ENCODE results near the gene C2CD5.

The C2CD5 gene

GRCh38 chr12:22443379-22444316 is 100.7 kb downstream of the C2CD5 start:
- in situ Hi-C loops (cut with HindIII; ENCODE audit: low sequenced_read_pairs) = no loop called here
- peak; percentile 83 for DNase-seq (ENCODE audit: low read depth)
- no peak overlapping the region for H3K4me3 ChIP-seq (ENCODE audit: low read depth, low read length)
- TF ChIP-seq, protein P1, sequence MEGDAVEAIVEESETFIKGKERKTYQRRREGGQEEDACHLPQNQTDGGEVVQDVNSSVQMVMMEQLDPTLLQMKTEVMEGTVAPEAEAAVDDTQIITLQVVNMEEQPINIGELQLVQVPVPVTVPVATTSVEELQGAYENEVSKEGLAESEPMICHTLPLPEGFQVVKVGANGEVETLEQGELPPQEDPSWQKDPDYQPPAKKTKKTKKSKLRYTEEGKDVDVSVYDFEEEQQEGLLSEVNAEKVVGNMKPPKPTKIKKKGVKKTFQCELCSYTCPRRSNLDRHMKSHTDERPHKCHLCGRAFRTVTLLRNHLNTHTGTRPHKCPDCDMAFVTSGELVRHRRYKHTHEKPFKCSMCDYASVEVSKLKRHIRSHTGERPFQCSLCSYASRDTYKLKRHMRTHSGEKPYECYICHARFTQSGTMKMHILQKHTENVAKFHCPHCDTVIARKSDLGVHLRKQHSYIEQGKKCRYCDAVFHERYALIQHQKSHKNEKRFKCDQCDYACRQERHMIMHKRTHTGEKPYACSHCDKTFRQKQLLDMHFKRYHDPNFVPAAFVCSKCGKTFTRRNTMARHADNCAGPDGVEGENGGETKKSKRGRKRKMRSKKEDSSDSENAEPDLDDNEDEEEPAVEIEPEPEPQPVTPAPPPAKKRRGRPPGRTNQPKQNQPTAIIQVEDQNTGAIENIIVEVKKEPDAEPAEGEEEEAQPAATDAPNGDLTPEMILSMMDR (IDR thresholded peaks at IDR 0.05; ENCODE audit: low read depth, low read length, missing control alignments) = peak; percentile 73

DNA sequence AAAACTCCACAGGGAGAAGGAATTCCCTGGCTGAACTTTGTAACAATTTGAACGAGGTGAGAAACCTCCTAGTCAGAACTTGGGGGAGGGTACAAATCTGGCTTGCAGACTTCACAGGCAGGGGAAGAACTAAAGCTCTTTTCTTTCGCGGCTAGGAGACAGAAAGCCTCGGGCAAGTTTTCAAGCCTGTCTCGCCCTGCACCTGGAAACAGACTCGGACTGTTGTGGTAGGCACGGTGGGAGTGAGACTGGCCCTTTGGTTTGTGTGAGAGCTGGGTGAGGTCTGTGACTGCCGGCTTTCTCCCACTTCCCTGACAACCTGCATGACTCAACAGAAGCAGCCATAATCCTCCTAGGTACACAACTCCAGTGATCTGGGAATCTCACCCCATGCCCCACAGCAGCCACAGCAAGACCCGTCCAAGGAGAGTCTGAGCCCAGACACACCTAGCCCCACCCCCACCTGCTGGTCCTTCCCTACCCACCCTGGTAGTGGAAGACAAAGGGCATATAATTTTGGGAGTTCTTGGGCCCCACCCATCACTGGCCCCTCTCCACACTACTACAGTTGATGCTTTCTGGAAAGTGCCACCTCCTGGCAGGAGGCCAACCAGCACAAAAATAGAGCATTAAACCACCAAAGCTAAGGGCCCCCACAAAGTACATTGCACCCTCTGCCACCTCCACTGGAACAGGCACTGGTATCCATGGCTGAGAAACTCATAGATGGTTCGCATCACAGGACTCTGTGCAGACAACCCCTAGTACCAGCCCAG is 107.1 kb downstream of the C2CD5 start:
- no peak for DNase-seq (ENCODE audit: low read depth)
- peak overlapping the region; percentile 11 for H3K4me3 ChIP-seq (ENCODE audit: low read depth, low read length)
- TF ChIP-seq, protein P1 (IDR thresholded peaks at IDR 0.05; ENCODE audit: low read depth, low read length, missing control alignments) = no peak
- in situ Hi-C loops (cut with HindIII; ENCODE audit: low sequenced_read_pairs) = no loop called here

DNA sequence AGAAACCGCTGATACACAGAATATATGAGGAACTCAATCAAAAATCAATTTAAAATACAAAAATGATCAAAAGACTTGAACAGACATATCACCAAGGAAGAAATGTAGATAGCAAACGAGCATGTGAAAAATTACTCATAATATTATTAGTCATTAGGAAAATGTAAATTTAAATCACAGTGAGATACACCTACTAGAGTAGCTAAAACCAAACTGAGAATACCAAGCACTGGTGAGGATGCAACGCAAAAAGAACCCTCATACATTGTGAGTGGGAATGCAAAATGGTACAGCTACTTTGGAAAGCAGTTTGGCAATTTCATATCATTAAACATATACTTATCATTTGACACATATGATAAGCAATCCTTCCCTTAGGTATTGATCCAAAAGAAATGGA is 108.8 kb downstream of the C2CD5 start:
- H3K4me3 ChIP-seq (ENCODE audit: low read depth, low read length) = no peak overlapping the region
- TF ChIP-seq, protein P1 (IDR thresholded peaks at IDR 0.05; ENCODE audit: low read depth, low read length, missing control alignments) = no peak
- in situ Hi-C loops (cut with HindIII; ENCODE audit: low sequenced_read_pairs) = no loop called here
- no peak for DNase-seq (ENCODE audit: low read depth)

DNA sequence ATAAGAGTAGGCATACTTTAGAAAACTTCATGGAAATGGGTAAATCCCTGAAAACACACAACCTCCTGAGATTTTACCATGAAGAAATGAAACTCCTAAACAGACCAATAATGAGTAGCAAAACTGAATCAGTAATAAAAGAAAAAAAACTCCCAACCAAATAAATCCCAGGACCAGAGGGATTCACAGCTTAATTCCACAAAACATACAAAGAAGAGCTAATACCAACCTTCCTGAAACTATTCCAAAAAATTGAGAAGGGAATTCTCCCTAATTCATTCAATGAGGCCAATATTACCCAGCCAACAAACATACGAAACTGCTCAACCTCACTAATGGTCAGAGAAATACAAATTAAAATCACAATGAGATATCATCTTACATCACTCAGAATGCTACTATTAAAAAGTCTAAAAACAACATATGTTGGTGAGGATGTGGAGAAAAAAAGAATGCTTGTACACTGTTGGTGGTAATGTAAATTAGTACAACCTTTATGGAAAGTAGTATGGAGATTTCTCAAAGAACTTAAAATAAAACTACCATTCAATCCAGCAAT is 112.6 kb downstream of the C2CD5 start:
- TF ChIP-seq, protein P1 (IDR thresholded peaks at IDR 0.05; ENCODE audit: low read depth, low read length, missing control alignments) = no peak
- DNase-seq (ENCODE audit: low read depth) = no peak
- in situ Hi-C loops (cut with HindIII; ENCODE audit: low sequenced_read_pairs) = no loop called here
- H3K4me3 ChIP-seq (ENCODE audit: low read depth, low read length) = no peak overlapping the region

DNA sequence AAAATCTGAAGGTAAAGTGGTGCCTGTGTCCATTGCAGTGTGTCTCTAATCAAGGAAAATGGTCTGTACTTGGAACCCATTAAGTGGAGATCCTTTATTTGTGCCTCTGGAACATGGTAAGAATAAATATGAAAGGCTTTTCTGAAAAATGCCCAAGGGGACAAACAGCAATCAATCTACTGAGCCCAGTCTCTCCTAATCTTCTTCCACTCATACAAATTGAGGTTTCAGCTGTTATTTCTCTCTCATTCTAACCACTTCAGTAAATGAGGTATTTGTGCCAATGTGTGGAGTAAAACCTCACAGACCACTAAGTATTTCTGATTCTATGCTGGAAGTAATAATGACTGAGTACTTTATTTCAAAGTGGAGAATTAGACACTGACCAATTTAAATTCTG is 127.5 kb downstream of the C2CD5 start:
- TF ChIP-seq, protein P1 (IDR thresholded peaks at IDR 0.05; ENCODE audit: low read depth, low read length, missing control alignments) = no peak
- H3K4me3 ChIP-seq (ENCODE audit: low read depth, low read length) = no peak overlapping the region
- DNase-seq (ENCODE audit: low read depth) = peak; percentile 24
- in situ Hi-C loops (cut with HindIII; ENCODE audit: low sequenced_read_pairs) = no loop called here
